Activated B cell treated with CpG ODN at 0.5 μM for 24 hours (primary cell): ENCODE measurements around the gene AADACL4. TPM values are rescaled to one million over a fixed set of nuclear protein-coding genes. Genes with fewer than 3 reads are reported as not detected.
"Not testable (repeated sequence)": the region's sequence is repeated elsewhere in the genome, so short reads cannot be mapped to it uniquely, and the experiment has no call there.

Source experiments
- ATAC-seq: fragments of 200-7000 bp; cut with Tn5 transposase; one replicate; pipeline ENCODE4 v1.10.0; 2021; ENCODE audit warnings: low read depth, mild to moderate bottlenecking, moderate library complexity
- CTCF ChIA-PET: fragments of 350-600 bp; sonication (Branson Sonifier 250); formaldehyde crosslinking; loops from one replicate; lab custom pipeline; 2021; ENCODE audit warnings: antibody characterized with exemption; lab: Charles Lee
- POLR2A ChIA-PET: fragments of 350-600 bp; sonication (Branson Sonifier 250); formaldehyde crosslinking; loops from one replicate; lab custom pipeline; 2021; ENCODE audit warnings: antibody characterized with exemption; lab: Charles Lee
- DNase-seq: peaks from one replicate; pipeline ENCODE4 v3.0.0; 2022
- H3K27ac Mint-ChIP-seq: one replicate; pipeline ENCODE4 v1.8.0; 2020; ENCODE audit warnings: mixed read lengths
- H3K27me3 Mint-ChIP-seq: one replicate; pipeline ENCODE4 v1.8.0; 2021; ENCODE audit warnings: mixed read lengths
- H3K36me3 Mint-ChIP-seq: one replicate; pipeline ENCODE4 v1.8.0; 2021; ENCODE audit warnings: low read depth, mixed read lengths
- H3K4me1 Mint-ChIP-seq: one replicate; pipeline ENCODE4 v1.8.0; 2021; ENCODE audit warnings: mixed read lengths
- H3K4me3 Mint-ChIP-seq: one replicate; pipeline ENCODE4 v1.8.0; 2020; ENCODE audit warnings: mild to moderate bottlenecking, mixed read lengths
- H3K9me3 Mint-ChIP-seq: one replicate; pipeline ENCODE4 v1.8.0; 2020; ENCODE audit warnings: mixed read lengths
- CTCF ChIP-seq: fragments of 200-600 bp; IDR thresholded peaks from one replicate; pipeline ENCODE4 v1.8.0; 2022; ENCODE audit warnings: antibody characterized with exemption, mild to moderate bottlenecking
- intact Hi-C: fragments of 100-400 bp; cut with micrococcal nuclease; formaldehyde crosslinking; loops from one replicate; pipeline ENCODE4 v1.15.1; 2024
- total RNA-seq: library from RNA; stranded (reverse); gene quantifications from 2 replicates; pipeline ENCODE4 v1.2.3, GENCODE V29; 2022

The AADACL4 gene
- total RNA-seq, 1 donor from 2014 or later = not detected

- Mint-ChIP-seq H3K27ac (no peak overlapping the region), H3K36me3 (no peaks in the 10 kb centered on the region), H3K4me3 (no peak overlapping the region), H3K9me3 (peaks cover 4% of the 10 kb centered on the region), H3K4me1 (no peaks in the 10 kb centered on the region), H3K27me3 (peaks cover 13% of the 10 kb centered on the region)
- ChIA-PET POLR2A (no interaction called here), CTCF (no interaction called here)
- no peak for DNase-seq
- intact Hi-C loops = no loop called here
- TF ChIP-seq CTCF = no peak
- no peak for ATAC-seq
Measured at GRCh38 chr1:12709696-12710095, 65.8 kb downstream of the AADACL4 start.

GRCh38 chr1:12711536-12711935 is 67.7 kb downstream of the AADACL4 start:
- H3K36me3 Mint-ChIP-seq = no peaks in the 10 kb centered on the region
- ATAC-seq = no peak
- H3K4me3 Mint-ChIP-seq = no peak overlapping the region
- H3K27ac Mint-ChIP-seq = no peak overlapping the region
- intact Hi-C loops = no loop called here
- no peak for DNase-seq
- H3K9me3 Mint-ChIP-seq = no peaks in the 10 kb centered on the region
- POLR2A ChIA-PET = no interaction called here
- TF ChIP-seq CTCF = no peak
- H3K27me3 Mint-ChIP-seq = peaks cover 16% of the 10 kb centered on the region
- CTCF ChIA-PET = no interaction called here
- H3K4me1 Mint-ChIP-seq = no peaks in the 10 kb centered on the region

GRCh38 chr1:12712076-12712475 is 68.2 kb downstream of the AADACL4 start:
- DNase-seq = no peak
- ChIA-PET CTCF (no interaction called here), POLR2A (no interaction called here)
- no peak for ATAC-seq
- Mint-ChIP-seq H3K4me1 (no peaks in the 10 kb centered on the region), H3K9me3 (no peaks in the 10 kb centered on the region), H3K4me3 (no peak overlapping the region), H3K27ac (no peak overlapping the region), H3K27me3 (peaks cover 14% of the 10 kb centered on the region), H3K36me3 (no peaks in the 10 kb centered on the region)
- intact Hi-C loops = no loop called here
- TF ChIP-seq CTCF = no peak

GRCh38 chr1:12712929-12713328 is 69.0 kb downstream of the AADACL4 start:
- POLR2A ChIA-PET = no interaction called here
- H3K9me3 Mint-ChIP-seq = no peaks in the 10 kb centered on the region
- no peak for DNase-seq
- no peak for TF ChIP-seq CTCF
- no peak for ATAC-seq
- H3K4me3 Mint-ChIP-seq = no peak overlapping the region
- CTCF ChIA-PET = no interaction called here
- H3K36me3 Mint-ChIP-seq = no peaks in the 10 kb centered on the region
- no peak overlapping the region for H3K27ac Mint-ChIP-seq
- H3K27me3 Mint-ChIP-seq = peaks cover 14% of the 10 kb centered on the region
- H3K4me1 Mint-ChIP-seq = no peaks in the 10 kb centered on the region
- intact Hi-C loops = no loop called here

GRCh38 chr1:12713651-12714050 is 69.8 kb downstream of the AADACL4 start:
- H3K36me3 Mint-ChIP-seq, H3K9me3 Mint-ChIP-seq, H3K27ac Mint-ChIP-seq, H3K4me1 Mint-ChIP-seq, POLR2A ChIA-PET, intact Hi-C loops, DNase-seq, ATAC-seq, H3K4me3 Mint-ChIP-seq, CTCF ChIA-PET: not testable (repeated sequence)
- H3K27me3 Mint-ChIP-seq = peaks cover 14% of the 10 kb centered on the region
